Glutamatergic neuron (in vitro differentiated cells): ENCODE results near the gene BMP2K. TPM values are rescaled to one million over a fixed set of nuclear protein-coding genes. Genes with fewer than 3 reads are reported as not detected.

Experiments used
- DNase-seq: peaks from one replicate; pipeline ENCODE4 v3.0.0; 2022
- H3K27ac Mint-ChIP-seq: one replicate; pipeline ENCODE4 v1.8.0; 2020; ENCODE audit warnings: mild to moderate bottlenecking, mixed read lengths, inconsistent platforms; ENCODE audit not compliant: unreplicated experiment
- H3K27me3 Mint-ChIP-seq: one replicate; pipeline ENCODE4 v1.8.0; 2020; ENCODE audit warnings: mild to moderate bottlenecking, moderate library complexity, mixed read lengths, inconsistent platforms; ENCODE audit not compliant: unreplicated experiment
- H3K36me3 Mint-ChIP-seq: one replicate; pipeline ENCODE4 v1.8.0; 2020; ENCODE audit warnings: mild to moderate bottlenecking, mixed read lengths, inconsistent platforms; ENCODE audit not compliant: unreplicated experiment
- H3K4me1 Mint-ChIP-seq: one replicate; pipeline ENCODE4 v1.8.0; 2020; ENCODE audit warnings: mild to moderate bottlenecking, low read depth, mixed read lengths, inconsistent platforms; ENCODE audit not compliant: unreplicated experiment
- H3K4me3 Mint-ChIP-seq: one replicate; pipeline ENCODE4 v1.8.0; 2020; ENCODE audit warnings: mild to moderate bottlenecking, mixed read lengths, inconsistent platforms; ENCODE audit not compliant: unreplicated experiment
- H3K9me3 Mint-ChIP-seq: one replicate; pipeline ENCODE4 v1.8.0; 2020; ENCODE audit warnings: mild to moderate bottlenecking, moderate library complexity, mixed read lengths, inconsistent platforms; ENCODE audit not compliant: unreplicated experiment
- CTCF ChIP-seq: fragments of 200-600 bp; sonication (generic); IDR thresholded peaks from one replicate; pipeline ENCODE4 v1.5.0; 2021; ENCODE audit not compliant: partially characterized antibody, unreplicated experiment
- total RNA-seq: library from RNA; stranded (reverse); fragmentation: NEBNext Ultra II Directional; extraction: Animal tissue kit (Norgen Biotek cat#: 25700); gene quantifications from one replicate; pipeline ENCODE4 v1.2.1, GENCODE V29; 2021; ENCODE audit not compliant: unreplicated experiment

Gene BMP2K
- total RNA-seq, 1 donor from 2014 or later, result 13.6 TPM

GRCh38 chr4:78766650-78767049, 9.5 kb upstream of the BMP2K start:
- H3K9me3 Mint-ChIP-seq, result no peaks in the 10 kb centered on the region
- no peaks in the 10 kb centered on the region for H3K27me3 Mint-ChIP-seq
- no peak overlapping the region for H3K27ac Mint-ChIP-seq
- H3K36me3 Mint-ChIP-seq, result no peaks in the 10 kb centered on the region
- H3K4me1 Mint-ChIP-seq, result no peaks in the 10 kb centered on the region
- no peak for DNase-seq
- no peak overlapping the region for H3K4me3 Mint-ChIP-seq
- TF ChIP-seq CTCF, result no peak

GRCh38 chr4:78767350-78767749, 8.8 kb upstream of the BMP2K start:
- no peaks in the 10 kb centered on the region for H3K36me3 Mint-ChIP-seq
- no peaks in the 10 kb centered on the region for H3K4me1 Mint-ChIP-seq
- no peak overlapping the region for H3K4me3 Mint-ChIP-seq
- H3K27me3 Mint-ChIP-seq, result no peaks in the 10 kb centered on the region
- no peak for DNase-seq
- H3K27ac Mint-ChIP-seq, result no peak overlapping the region
- TF ChIP-seq CTCF, result no peak
- no peaks in the 10 kb centered on the region for H3K9me3 Mint-ChIP-seq

GRCh38 chr4:78768452-78769180, 7.5 kb upstream of the BMP2K start:
- Mint-ChIP-seq H3K27ac (no peak overlapping the region), H3K9me3 (no peaks in the 10 kb centered on the region), H3K4me3 (no peak overlapping the region), H3K27me3 (no peaks in the 10 kb centered on the region), H3K4me1 (no peaks in the 10 kb centered on the region), H3K36me3 (no peaks in the 10 kb centered on the region)
- DNase-seq, result no peak
- no peak for TF ChIP-seq CTCF

- Mint-ChIP-seq H3K27ac (no peak overlapping the region), H3K4me3 (no peak overlapping the region), H3K9me3 (no peaks in the 10 kb centered on the region), H3K4me1 (peaks cover 2% of the 10 kb centered on the region), H3K27me3 (no peaks in the 10 kb centered on the region), H3K36me3 (no peaks in the 10 kb centered on the region)
- no peak for TF ChIP-seq CTCF
- no peak for DNase-seq
Measured at GRCh38 chr4:78770091-78770642, 6.0 kb upstream of the BMP2K start.

GRCh38 chr4:78772526-78773091, 3.5 kb upstream of the BMP2K start:
- peaks cover 4% of the 10 kb centered on the region for H3K4me1 Mint-ChIP-seq
- H3K27ac Mint-ChIP-seq, result no peak overlapping the region
- H3K9me3 Mint-ChIP-seq, result peaks cover 6% of the 10 kb centered on the region
- H3K27me3 Mint-ChIP-seq, result peaks cover 6% of the 10 kb centered on the region
- no peak for TF ChIP-seq CTCF
- no peaks in the 10 kb centered on the region for H3K36me3 Mint-ChIP-seq
- no peak for DNase-seq
- no peak overlapping the region for H3K4me3 Mint-ChIP-seq
